Bronchial epithelial cell (primary cell): ENCODE data around the gene FAM98C. TPM values are rescaled to one million over a fixed set of nuclear protein-coding genes. Genes with fewer than 3 reads are reported as not detected.

Experiments
- DNase-seq: peaks from one replicate; pipeline ENCODE4 v3.0.0-alpha.2; 2010; ENCODE audit warnings: low read depth
- FAIRE-seq: peaks from 2 replicates; lab custom pipeline; 2011; peaks lifted over from hg19 to GRCh38; lab: Jason Lieb, UNC
- H3K27me3 ChIP-seq: 2 replicates; pipeline ENCODE4 v1.5.1; 2011; ENCODE audit warnings: low read length; ENCODE audit not compliant: control insufficient read depth, insufficient read depth
- H3K36me3 ChIP-seq: 2 replicates; pipeline ENCODE4 v1.5.1; 2011; ENCODE audit warnings: low read length; ENCODE audit not compliant: control insufficient read depth, insufficient read depth
- H3K4me3 ChIP-seq: 2 replicates; pipeline ENCODE4 v1.5.1; 2011; ENCODE audit warnings: mild to moderate bottlenecking, low read depth, low read length, control low read depth
- CTCF ChIP-seq: IDR thresholded peaks from 2 replicates; pipeline ENCODE4 v1.5.1; 2011; ENCODE audit warnings: mild to moderate bottlenecking, moderate library complexity, low read length, control low read depth, inconsistent platforms; ENCODE audit not compliant: insufficient read depth, severe bottlenecking
- total RNA-seq: library from RNA; depleted of rRNA; stranded (reverse); fragments of >200 nt; gene quantifications from 2 replicates; pipeline ENCODE4 v1.2.1, GENCODE V29; 2014

FAM98C gene
- total RNA-seq: 15.0 and 15.6 TPM in 2 replicates

GRCh38 chr19:38402967-38403674 lies at the start of gene FAM98C:
Gene FAM98C, plus strand, starts transcription at chr19:38403093. Its CDS starts 61 bp downstream, at chr19:38403154.
- FAIRE-seq (no peak), DNase-seq (peak; percentile 81)
- peak; percentile 96 for TF ChIP-seq CTCF
- H3K4me3 ChIP-seq: peak within 1 kb of the TSS; percentile 87
- peaks cover 12% of the 10 kb centered on the region for H3K36me3 ChIP-seq
- H3K27me3 ChIP-seq: no peaks in the 10 kb centered on the region

- FAIRE-seq (no peak), DNase-seq (no peak)
- no peaks in the 10 kb centered on the region for H3K36me3 ChIP-seq
- no peak overlapping the region for H3K4me3 ChIP-seq
- no peak for TF ChIP-seq CTCF
- H3K27me3 ChIP-seq: peaks cover 18% of the 10 kb centered on the region
Measured at GRCh38 chr19:38355728-38356725, 46.9 kb upstream of the FAM98C start.

GRCh38 chr19:38358071-38358470 lies 44.8 kb upstream of the FAM98C start:
- DNase-seq: no peak
- Histone ChIP-seq H3K27me3 (peaks cover 20% of the 10 kb centered on the region), H3K36me3 (no peaks in the 10 kb centered on the region), H3K4me3 (no peak overlapping the region)
- TF ChIP-seq CTCF: no peak
- no peak for FAIRE-seq

- Histone ChIP-seq H3K4me3 (no peak overlapping the region), H3K27me3 (peaks cover 19% of the 10 kb centered on the region), H3K36me3 (no peaks in the 10 kb centered on the region)
- no peak for DNase-seq
- no peak for TF ChIP-seq CTCF
- FAIRE-seq: no peak
Measured at GRCh38 chr19:38359242-38360021, 43.5 kb upstream of the FAM98C start.

GRCh38 chr19:38360351-38360750 lies 42.5 kb upstream of the FAM98C start:
- no peak for TF ChIP-seq CTCF
- FAIRE-seq (no peak), DNase-seq (no peak)
- Histone ChIP-seq H3K4me3 (no peak overlapping the region), H3K27me3 (peaks cover 17% of the 10 kb centered on the region), H3K36me3 (no peaks in the 10 kb centered on the region)
